ENCODE data around the gene DNAAF9.

DNAAF9 gene

GRCh38 chr20:3392756-3393155 is 14.7 kb downstream of the DNAAF9 start:
- in situ Hi-C loops (cut with HindIII; ENCODE audit: low pct_ligation_motif_present, low sequenced_read_pairs), result no loop called here

GRCh38 chr20:3390759-3391425 is 16.6 kb downstream of the DNAAF9 start:
- H3K27ac ChIP-seq, result no peak overlapping the region
- in situ Hi-C loops (cut with HindIII; ENCODE audit: low pct_ligation_motif_present, low sequenced_read_pairs), result no loop called here
- H3K27me3 ChIP-seq (replicated peaks), result no peaks in the 10 kb centered on the region
- no peak overlapping the region for H3K4me3 ChIP-seq (ENCODE audit: low read depth, low read length)
- no peak for TF ChIP-seq CTCF (IDR thresholded peaks at IDR 0.05; ENCODE audit: low read depth, low read length, missing control alignments)
- H3K36me3 ChIP-seq (replicated peaks), result no peaks in the 10 kb centered on the region
- no peak for DNase-seq

More at GRCh38 chr20:3392756-3393155, 14.7 kb downstream of the DNAAF9 start:
- no peak for TF ChIP-seq CTCF (IDR thresholded peaks at IDR 0.05; ENCODE audit: low read depth, low read length, missing control alignments)
- DNase-seq, result no peak
- no peaks in the 10 kb centered on the region for H3K27me3 ChIP-seq (replicated peaks)
- H3K36me3 ChIP-seq (replicated peaks), result no peaks in the 10 kb centered on the region
- no peak overlapping the region for H3K4me3 ChIP-seq (ENCODE audit: low read depth, low read length)
- H3K27ac ChIP-seq, result no peak overlapping the region

- H3K4me3 ChIP-seq (ENCODE audit: low read depth, low read length), result no peak overlapping the region
- in situ Hi-C loops (cut with HindIII; ENCODE audit: low pct_ligation_motif_present, low sequenced_read_pairs), result no loop called here
- no peaks in the 10 kb centered on the region for H3K36me3 ChIP-seq (replicated peaks)
- DNase-seq, result no peak
- no peak for TF ChIP-seq CTCF (IDR thresholded peaks at IDR 0.05; ENCODE audit: low read depth, low read length, missing control alignments)
- no peaks in the 10 kb centered on the region for H3K27me3 ChIP-seq (replicated peaks)
- H3K27ac ChIP-seq, result no peak overlapping the region
These were observed 23.5 kb downstream of the DNAAF9 start for GRCh38 chr20:3383878-3384495.

- H3K36me3 ChIP-seq (replicated peaks), result no peaks in the 10 kb centered on the region
- in situ Hi-C loops (cut with HindIII; ENCODE audit: low pct_ligation_motif_present, low sequenced_read_pairs), result no loop called here
- no peak for TF ChIP-seq CTCF (IDR thresholded peaks at IDR 0.05; ENCODE audit: low read depth, low read length, missing control alignments)
- no peak for DNase-seq
- no peak overlapping the region for H3K4me3 ChIP-seq (ENCODE audit: low read depth, low read length)
- H3K27ac ChIP-seq, result no peak overlapping the region
- no peaks in the 10 kb centered on the region for H3K27me3 ChIP-seq (replicated peaks)
These were observed 24.6 kb downstream of the DNAAF9 start for GRCh38 chr20:3382836-3383235.

GRCh38 chr20:3380228-3381070 is 27.0 kb downstream of the DNAAF9 start:
- no peaks in the 10 kb centered on the region for H3K27me3 ChIP-seq (replicated peaks)
- no peak for DNase-seq
- no peak overlapping the region for H3K4me3 ChIP-seq (ENCODE audit: low read depth, low read length)
- in situ Hi-C loops (cut with HindIII; ENCODE audit: low pct_ligation_motif_present, low sequenced_read_pairs), result no loop called here
- no peak overlapping the region for H3K27ac ChIP-seq
- no peak for TF ChIP-seq CTCF (IDR thresholded peaks at IDR 0.05; ENCODE audit: low read depth, low read length, missing control alignments)
- H3K36me3 ChIP-seq (replicated peaks), result peaks cover 2% of the 10 kb centered on the region

Data from brain microvascular endothelial cell (primary cell).